ENCODE measurements around the gene CWC25. TPM values are rescaled to one million over a fixed set of nuclear protein-coding genes. Genes with fewer than 3 reads are reported as not detected.

The CWC25 gene
- total and polyA plus RNA-seq, 2 of the 13 experiments (the other 11 are each of a cell fraction or from before 2014, with no cell fraction given) = 15.6 to 22.7 TPM

GRCh38 chr17:38853292-38854219 is 28.4 kb upstream of the CWC25 start, which contains the start of gene RPL23 (continued):
- TF ChIP-seq ZNF318 (CRISPR knock-in tag; IDR thresholded peaks at IDR 0.05) = peak; percentile 98; the same call in 1 of the 2 replicates
- peak; percentile 99 for TF ChIP-seq PHF20 (CRISPR knock-in tag; IDR thresholded peaks at IDR 0.05)
- peak; percentile 85 for TF ChIP-seq REL (CRISPR knock-in tag; conservative IDR thresholded peaks at IDR 0.05)
- TF ChIP-seq PRDM15 (CRISPR knock-in tag; IDR thresholded peaks at IDR 0.05) = peak; percentile 78; the same call in 1 of the 2 replicates
- peak; percentile 62; the same call in 1 of the 2 replicates for TF ChIP-seq ZBTB7A (CRISPR knock-in tag; IDR thresholded peaks at IDR 0.05)
- TF ChIP-seq ZNF563 (CRISPR knock-in tag; IDR thresholded peaks at IDR 0.05) = peak; percentile 84; the same call in 1 of the 2 replicates
- TF ChIP-seq RFX5 (IDR thresholded peaks at IDR 0.05; ENCODE audit: low read depth, low read length) = no peak
- no peak for TF ChIP-seq ZNF597 (CRISPR knock-in tag; IDR thresholded peaks at IDR 0.05)
- no peak for TF ChIP-seq SNRNP70 (IDR thresholded peaks at IDR 0.05; ENCODE audit: low read depth, low read length)
- peak; percentile 98 for TF ChIP-seq ZNF589 (CRISPR knock-in tag; conservative IDR thresholded peaks at IDR 0.05)
- TF ChIP-seq ZNF253 (CRISPR knock-in tag; IDR thresholded peaks at IDR 0.05; ENCODE audit: borderline replicate concordance) = no peak
- 0 out of 2 replicates have a peak, but pooled peaks have one; percentile 31 for TF ChIP-seq ZNF674 (CRISPR knock-in tag; IDR thresholded peaks at IDR 0.05; ENCODE audit: low read depth)
- TF ChIP-seq NFIC (IDR thresholded peaks at IDR 0.05; ENCODE audit: low read length) = peak; percentile 79; the same call in 1 of the 2 replicates
- TF ChIP-seq POLR2G (IDR thresholded peaks at IDR 0.05; ENCODE audit: low read depth, low read length) = peak; percentile 99
- TF ChIP-seq KMT2A (CRISPR knock-in tag; IDR thresholded peaks at IDR 0.05) = peak; percentile 92; the same call in 1 of the 2 replicates

Data from HepG2 (cell line).